C1 segment of cervical spinal cord (tissue), 14 donors: ENCODE results near the gene MSI2.

Experiments
- DNase-seq, 14 donors: peaks; one replicate each; lab custom pipeline; 2025; lab: John Stamatoyannopoulos, UW

Gene MSI2

GRCh38 chr17:57391076-57391825 lies 134.9 kb downstream of the MSI2 start:
- DNase-seq: no peak

DNA sequence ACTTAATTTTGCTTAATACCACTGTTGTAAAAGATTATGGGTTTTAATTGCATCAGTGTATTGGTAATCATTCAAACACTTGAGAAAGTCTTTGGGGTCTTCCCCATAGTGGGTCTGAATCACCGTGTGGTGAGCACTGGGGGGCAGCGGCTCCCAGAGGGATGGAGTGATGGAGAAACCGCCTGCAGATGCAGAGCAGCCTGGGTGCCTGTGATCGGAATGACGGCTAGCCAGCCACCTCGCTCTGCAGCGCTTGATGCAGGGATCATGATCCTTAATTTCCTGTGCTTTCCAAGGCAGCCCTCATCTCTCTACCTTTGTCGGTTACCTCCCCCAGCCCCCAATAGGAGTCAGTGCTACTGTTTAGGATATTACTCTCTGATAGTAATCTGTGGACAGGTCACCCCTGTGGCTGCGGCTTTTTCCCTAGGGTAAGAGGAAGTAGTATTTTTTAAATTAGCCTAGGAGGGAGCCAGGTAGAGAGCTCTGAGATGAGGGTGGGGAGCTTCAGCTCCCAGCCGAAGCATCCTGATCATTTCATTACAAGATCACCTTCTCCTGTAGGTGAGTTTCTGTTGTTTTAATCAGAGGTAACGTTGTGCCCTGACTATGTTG lies 135.6 kb downstream of the MSI2 start:
- no peak for DNase-seq

GRCh38 chr17:57393368-57393767 lies 137.0 kb downstream of the MSI2 start:
- no peak for DNase-seq

GRCh38 chr17:57394375-57394774 lies 138.1 kb downstream of the MSI2 start:
- no peak for DNase-seq

DNA sequence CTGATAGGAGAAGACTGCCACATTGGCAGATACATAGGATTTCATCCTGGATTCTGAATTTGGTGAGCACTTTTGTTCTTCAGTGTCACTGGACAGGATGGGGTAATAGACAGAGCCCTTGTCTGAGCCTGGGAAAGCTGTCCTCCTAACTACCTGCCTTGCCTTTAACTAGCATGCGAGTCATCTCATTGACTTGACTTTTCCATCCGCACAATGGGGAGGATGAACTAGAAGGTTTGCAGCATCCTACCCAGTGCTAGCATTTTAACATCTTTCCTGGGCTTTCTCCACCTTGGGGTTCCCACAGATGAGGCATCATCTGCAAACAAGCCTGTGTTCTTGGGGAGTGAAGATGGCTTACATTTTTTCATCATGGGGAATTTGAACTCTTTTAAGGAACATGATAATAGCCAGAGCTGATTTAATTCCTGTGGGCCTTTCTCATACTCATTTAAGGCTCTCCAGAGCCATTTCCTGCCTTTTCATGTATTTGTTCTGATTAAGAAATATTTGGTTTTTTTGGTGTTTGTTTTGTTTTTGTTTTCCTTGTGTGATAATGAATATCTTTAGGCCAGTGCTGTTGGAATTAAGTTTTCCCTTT lies 139.5 kb downstream of the MSI2 start:
- DNase-seq: no peak

- peak in 1 of 14 donors; percentile 27 for DNase-seq
These were observed 140.2 kb downstream of the MSI2 start for GRCh38 chr17:57396511-57396921.

DNA sequence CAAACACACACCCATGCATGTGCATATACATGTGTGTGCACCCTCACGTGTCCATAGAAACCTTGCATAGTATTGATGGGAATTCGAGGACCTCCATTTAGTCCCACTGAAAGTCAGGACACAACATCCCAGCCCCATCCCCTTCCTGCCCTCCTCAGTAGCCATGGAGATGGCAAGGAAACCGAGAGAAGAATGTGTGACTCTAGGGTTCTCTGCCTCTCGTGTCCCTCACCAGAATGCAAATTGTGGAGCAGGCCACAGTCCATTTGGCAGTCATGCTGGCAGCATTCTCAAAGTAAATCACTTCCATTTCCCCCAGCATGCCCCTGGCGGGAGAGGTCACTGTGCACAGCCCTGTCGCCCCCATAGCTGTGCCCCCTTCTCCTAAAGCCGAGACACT lies 141.1 kb downstream of the MSI2 start:
- DNase-seq: peak in 5 of 14 donors; percentile 15 to 58 (median 39)

- no peak for DNase-seq
These were observed 143.4 kb downstream of the MSI2 start for GRCh38 chr17:57399690-57400089.

GRCh38 chr17:57400648-57401047 lies 144.3 kb downstream of the MSI2 start:
- DNase-seq: no peak

GRCh38 chr17:57401556-57402488 lies 145.5 kb downstream of the MSI2 start:
- no peak for DNase-seq

- DNase-seq: no peak
These were observed 146.4 kb downstream of the MSI2 start for GRCh38 chr17:57402681-57403180.

DNA sequence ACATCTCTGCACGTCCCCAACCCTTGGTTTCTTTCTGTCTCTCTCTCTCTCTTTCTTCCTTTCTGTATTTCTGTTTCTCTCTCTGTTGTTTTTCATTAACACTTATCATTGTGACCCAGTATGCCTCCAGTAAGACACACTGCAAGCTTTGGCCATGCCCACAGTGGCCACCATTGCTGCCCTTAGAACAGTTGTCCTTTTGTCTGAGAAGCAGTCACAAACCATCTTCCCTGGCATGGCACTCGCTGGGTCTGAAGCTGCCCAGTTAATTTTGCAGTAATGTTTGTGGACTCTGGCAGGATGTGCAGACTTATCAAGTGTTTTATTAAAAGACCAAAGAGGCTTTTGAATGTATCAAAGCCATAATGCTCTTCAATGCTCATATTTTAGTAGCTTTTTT lies 146.9 kb downstream of the MSI2 start:
- peak in 7 of 14 donors; percentile 29 to 54 (median 37) for DNase-seq

DNA sequence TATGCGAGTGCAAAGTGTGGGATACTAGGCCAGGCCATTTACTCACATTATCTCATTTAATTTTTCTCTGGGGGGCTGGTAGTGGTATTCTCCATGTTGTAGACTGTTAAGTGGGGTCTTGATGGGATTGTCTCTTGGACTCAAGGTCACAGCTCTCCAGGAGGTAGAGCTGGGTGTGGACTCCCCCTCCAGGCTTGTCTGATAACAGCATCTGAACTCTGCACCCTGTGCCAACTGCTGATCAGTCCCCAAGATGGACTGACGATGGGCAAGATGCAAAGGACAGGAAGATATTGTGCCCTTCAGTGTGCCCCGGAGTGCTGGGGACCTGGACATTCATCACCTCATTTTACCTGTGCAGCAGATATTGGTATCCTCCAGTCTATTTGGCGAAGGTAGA lies 147.8 kb downstream of the MSI2 start:
- no peak for DNase-seq

GRCh38 chr17:57404795-57405490 lies 148.6 kb downstream of the MSI2 start:
- no peak for DNase-seq

GRCh38 chr17:57405491-57406072 lies 149.3 kb downstream of the MSI2 start:
- no peak for DNase-seq

- peak in 11 of 14 donors; percentile 22 to 79 (median 64) for DNase-seq
These were observed 150.0 kb downstream of the MSI2 start for GRCh38 chr17:57406131-57406980.

- no peak for DNase-seq
These were observed 150.6 kb downstream of the MSI2 start for GRCh38 chr17:57406981-57407286.

DNA sequence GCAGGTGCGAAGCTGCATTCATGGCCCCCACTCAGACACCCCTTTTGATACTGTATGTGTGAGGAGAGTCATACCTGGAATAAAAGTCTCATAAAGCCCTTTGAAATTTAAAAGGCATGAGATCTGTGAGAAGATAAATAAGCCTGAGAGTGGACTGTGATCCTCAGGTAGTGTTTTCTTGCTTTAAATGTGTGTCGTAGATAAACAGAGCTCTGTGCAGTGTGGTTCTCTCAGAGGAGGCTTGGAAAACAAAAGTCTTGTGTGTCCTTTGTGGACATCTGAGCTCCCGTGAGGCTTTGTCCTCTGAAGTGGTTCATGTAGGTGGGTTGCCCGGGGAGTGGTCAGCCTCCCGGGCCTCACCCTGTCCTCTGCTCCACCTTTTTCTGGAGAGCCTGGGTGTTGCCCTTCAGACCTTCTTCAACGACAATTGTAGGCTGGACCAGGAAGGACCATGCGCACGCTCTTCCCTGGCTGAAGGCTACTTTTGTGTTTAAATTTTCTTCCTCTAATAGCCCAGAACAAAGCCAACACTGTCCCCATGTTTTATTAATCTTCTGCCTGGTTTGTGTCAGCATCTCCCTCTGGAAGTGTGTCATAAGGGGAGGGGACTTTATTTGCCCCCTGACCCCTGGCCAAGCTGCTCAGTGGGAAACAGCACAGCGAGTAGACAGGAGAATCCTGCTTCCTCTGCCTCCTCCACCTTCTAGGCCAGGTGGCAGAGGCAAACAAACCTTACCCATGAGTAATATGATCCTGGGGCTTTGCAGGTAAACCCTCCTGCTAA lies 151.2 kb downstream of the MSI2 start:
- DNase-seq: peak in 2 of 14 donors; percentile 25 to 58
